ENCODE data around the gene IQGAP1. TPM values are rescaled to one million over a fixed set of nuclear protein-coding genes. Genes with fewer than 3 reads are reported as not detected.

IQGAP1 gene
- total and polyA plus RNA-seq, 2 of the 13 experiments (the other 11 are each of a cell fraction or from before 2014, with no cell fraction given): 29.5 to 37.9 TPM

DNA sequence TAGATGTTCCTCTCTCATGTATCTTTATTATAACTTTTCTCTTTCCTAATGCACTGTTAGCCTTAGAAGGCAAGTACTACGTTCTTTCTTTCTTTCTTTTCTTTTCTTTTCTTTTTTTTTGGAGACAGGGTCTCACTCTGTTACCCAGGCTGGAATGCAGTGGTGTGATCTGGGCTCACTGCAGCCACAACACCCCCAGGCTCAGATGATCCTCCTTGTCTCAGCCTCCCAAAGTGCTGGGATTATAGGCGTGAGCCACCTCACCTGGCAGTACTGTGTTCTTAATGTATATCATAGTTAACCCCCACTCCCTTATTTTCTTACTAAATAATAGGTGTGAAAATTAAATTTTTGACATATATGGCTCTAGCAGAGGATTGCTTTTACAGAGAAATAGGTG is 23.1 kb downstream of the IQGAP1 start:
- in situ Hi-C loops (cut with HindIII; ENCODE audit: extremely low pct_ligation_motif_present, low pct_unique_long_range_greater_than_20kb) (no loop called here), intact Hi-C loops (cut with micrococcal nuclease; ENCODE audit: unreplicated experiment) (no loop called here)
- no peaks in the 10 kb centered on the region for H3K27me3 ChIP-seq (ENCODE audit: control insufficient read depth in 1 of 2, insufficient read depth in 2 of 2, low read length in 2 of 2)
- no peaks in the 10 kb centered on the region for H3K4me1 ChIP-seq (ENCODE audit: insufficient read depth, low read length)
- 94% methylated on average over 2 of the region's 2 CpGs for WGBS (ENCODE audit: low lambda C conversion rate)
- POLR2A ChIA-PET: no interaction called here
- no peak for ATAC-seq
- H3K79me2 ChIP-seq (ENCODE audit: insufficient read depth, low read length): peaks cover 13% of the 10 kb centered on the region
- CTCF ChIA-PET (ENCODE audit: low intra/inter-chr PET ratio, low total read pairs): no interaction called here
- FAIRE-seq: no peak
- DNase-seq (ENCODE audit: low spot score): no peak
- no peak overlapping the region for H3K4me3 ChIP-seq (replicated peaks in 1 of 3; ENCODE audit: insufficient read depth in 1 of 3, low read depth in 2 of 3, low read length in 3 of 3)
- no peak overlapping the region for H3K4me2 ChIP-seq (ENCODE audit: low read depth, low read length)
- no peaks in the 10 kb centered on the region for H3K36me3 ChIP-seq (replicated peaks in 1 of 2; ENCODE audit: control insufficient read depth in 1 of 2, insufficient read depth in 2 of 2, low read length in 2 of 2)
- H3K9ac ChIP-seq (ENCODE audit: insufficient read depth, low read depth, low read length): no peak overlapping the region
- H3K9me3 ChIP-seq (ENCODE audit: low read length): no peaks in the 10 kb centered on the region
- no peaks in the 10 kb centered on the region for H4K20me1 ChIP-seq (ENCODE audit: insufficient read depth, low read length)
- H3K27ac ChIP-seq (ENCODE audit: extremely low read length, insufficient read depth, low read length): no peak overlapping the region
- BruUV-seq (replicated peaks): no TSS peak
- no peak overlapping the region for H2AFZ ChIP-seq (ENCODE audit: low read length)
- TF ChIP-seq ELF4 (CRISPR knock-in tag; IDR thresholded peaks at IDR 0.05; ENCODE audit: borderline replicate concordance) (no peak), SIN3A (IDR thresholded peaks at IDR 0.05; ENCODE audit: borderline replicate concordance, low read depth, low read length) (no peak), ZNF510 (CRISPR knock-in tag; IDR thresholded peaks at IDR 0.05; ENCODE audit: low read depth) (no peak), ATF1 (CRISPR knock-in tag; IDR thresholded peaks at IDR 0.05) (no peak), WIZ (CRISPR knock-in tag; IDR thresholded peaks at IDR 0.05) (no peak), NBN (conservative IDR thresholded peaks at IDR 0.05) (no peak), ZNF883 (CRISPR knock-in tag; IDR thresholded peaks at IDR 0.05; ENCODE audit: not compliant biosample characterization) (no peak), TGIF2 (CRISPR knock-in tag; IDR thresholded peaks at IDR 0.05) (no peak), PLRG1 (conservative IDR thresholded peaks at IDR 0.05) (no peak), ZNF670 (CRISPR knock-in tag; IDR thresholded peaks at IDR 0.05; ENCODE audit: borderline replicate concordance) (no peak), ZNF546 (CRISPR knock-in tag; conservative IDR thresholded peaks at IDR 0.05) (no peak)
- TF ChIP-seq, protein P1, sequence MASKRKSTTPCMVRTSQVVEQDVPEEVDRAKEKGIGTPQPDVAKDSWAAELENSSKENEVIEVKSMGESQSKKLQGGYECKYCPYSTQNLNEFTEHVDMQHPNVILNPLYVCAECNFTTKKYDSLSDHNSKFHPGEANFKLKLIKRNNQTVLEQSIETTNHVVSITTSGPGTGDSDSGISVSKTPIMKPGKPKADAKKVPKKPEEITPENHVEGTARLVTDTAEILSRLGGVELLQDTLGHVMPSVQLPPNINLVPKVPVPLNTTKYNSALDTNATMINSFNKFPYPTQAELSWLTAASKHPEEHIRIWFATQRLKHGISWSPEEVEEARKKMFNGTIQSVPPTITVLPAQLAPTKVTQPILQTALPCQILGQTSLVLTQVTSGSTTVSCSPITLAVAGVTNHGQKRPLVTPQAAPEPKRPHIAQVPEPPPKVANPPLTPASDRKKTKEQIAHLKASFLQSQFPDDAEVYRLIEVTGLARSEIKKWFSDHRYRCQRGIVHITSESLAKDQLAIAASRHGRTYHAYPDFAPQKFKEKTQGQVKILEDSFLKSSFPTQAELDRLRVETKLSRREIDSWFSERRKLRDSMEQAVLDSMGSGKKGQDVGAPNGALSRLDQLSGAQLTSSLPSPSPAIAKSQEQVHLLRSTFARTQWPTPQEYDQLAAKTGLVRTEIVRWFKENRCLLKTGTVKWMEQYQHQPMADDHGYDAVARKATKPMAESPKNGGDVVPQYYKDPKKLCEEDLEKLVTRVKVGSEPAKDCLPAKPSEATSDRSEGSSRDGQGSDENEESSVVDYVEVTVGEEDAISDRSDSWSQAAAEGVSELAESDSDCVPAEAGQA (IDR thresholded peaks at IDR 0.05; ENCODE audit: low read depth): no peak
- TF ChIP-seq, protein P1 (CRISPR knock-in tag; IDR thresholded peaks at IDR 0.05; ENCODE audit: borderline replicate concordance): no peak
- TF ChIP-seq, protein P2, sequence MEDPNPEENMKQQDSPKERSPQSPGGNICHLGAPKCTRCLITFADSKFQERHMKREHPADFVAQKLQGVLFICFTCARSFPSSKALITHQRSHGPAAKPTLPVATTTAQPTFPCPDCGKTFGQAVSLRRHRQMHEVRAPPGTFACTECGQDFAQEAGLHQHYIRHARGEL (CRISPR knock-in tag; IDR thresholded peaks at IDR 0.05): no peak
- TF ChIP-seq, protein P3, sequence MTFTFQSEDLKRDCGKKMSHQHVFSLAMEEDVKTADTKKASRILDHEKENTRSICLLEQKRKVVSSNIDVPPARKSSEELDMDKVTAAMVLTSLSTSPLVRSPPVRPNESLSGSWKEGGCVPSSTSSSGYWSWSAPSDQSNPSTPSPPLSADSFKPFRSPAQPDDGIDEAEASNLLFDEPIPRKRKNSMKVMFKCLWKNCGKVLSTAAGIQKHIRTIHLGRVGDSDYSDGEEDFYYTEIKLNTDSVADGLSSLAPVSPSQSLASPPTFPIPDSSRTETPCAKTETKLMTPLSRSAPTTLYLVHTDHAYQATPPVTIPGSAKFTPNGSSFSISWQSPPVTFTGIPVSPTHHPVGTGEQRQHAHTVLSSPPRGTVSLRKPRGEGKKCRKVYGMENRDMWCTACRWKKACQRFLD (CRISPR knock-in tag; IDR thresholded peaks at IDR 0.05; ENCODE audit: borderline replicate concordance): no peak
- TF ChIP-seq, protein P4, sequence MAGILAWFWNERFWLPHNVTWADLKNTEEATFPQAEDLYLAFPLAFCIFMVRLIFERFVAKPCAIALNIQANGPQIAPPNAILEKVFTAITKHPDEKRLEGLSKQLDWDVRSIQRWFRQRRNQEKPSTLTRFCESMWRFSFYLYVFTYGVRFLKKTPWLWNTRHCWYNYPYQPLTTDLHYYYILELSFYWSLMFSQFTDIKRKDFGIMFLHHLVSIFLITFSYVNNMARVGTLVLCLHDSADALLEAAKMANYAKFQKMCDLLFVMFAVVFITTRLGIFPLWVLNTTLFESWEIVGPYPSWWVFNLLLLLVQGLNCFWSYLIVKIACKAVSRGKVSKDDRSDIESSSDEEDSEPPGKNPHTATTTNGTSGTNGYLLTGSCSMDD (CRISPR knock-in tag; IDR thresholded peaks at IDR 0.05): no peak

Data from HepG2 (cell line).